ENCODE data around the gene OVCH2.

The OVCH2 gene

GRCh38 chr11:7655253-7656217, 50.7 kb downstream of the OVCH2 start:
- peak overlapping the region; percentile 22 for H4K91ac ChIP-seq (ENCODE audit: low read length)
- H3K79me1 ChIP-seq (replicated peaks; ENCODE audit: low read length, poor library complexity, severe bottlenecking) = no peaks in the 10 kb centered on the region
- no peaks in the 10 kb centered on the region for H3K27me3 ChIP-seq (ENCODE audit: control insufficient read depth in 1 of 2, insufficient read depth in 1 of 2, low read length in 2 of 2)
- 78% methylated on average over 11 of the region's 14 CpGs for WGBS
- H3K4me3 ChIP-seq (ENCODE audit: insufficient read depth in 1 of 2, low read depth in 1 of 2, low read length in 2 of 2) = peak overlapping the region in 1 of 2 experiments; percentile 4
- H3K36me3 ChIP-seq (ENCODE audit: control insufficient read depth in 1 of 2, insufficient read depth in 2 of 2, low read depth in 1 of 2, low read length in 2 of 2) = peaks cover 6 to 45% of the 10 kb centered on the region in 2 experiments
- no peak overlapping the region for H3K14ac ChIP-seq (ENCODE audit: low read length in 2 of 2)
- no peak overlapping the region for H4K8ac ChIP-seq (ENCODE audit: low read length)
- no peak overlapping the region for H2BK12ac ChIP-seq (ENCODE audit: low read length in 2 of 2)
- no peak overlapping the region for H3K4ac ChIP-seq (ENCODE audit: low read depth in 1 of 2, low read length in 2 of 2)
- no peak overlapping the region for H3K27ac ChIP-seq (ENCODE audit: low read length, poor library complexity, severe bottlenecking)
- no peaks in the 10 kb centered on the region for H3K9me3 ChIP-seq (ENCODE audit: control insufficient read depth, low read length)
- no peak overlapping the region for H3K4me2 ChIP-seq (ENCODE audit: low read length, poor library complexity, severe bottlenecking)
- H3K9ac ChIP-seq (ENCODE audit: low read length) = no peak overlapping the region
- H2AK5ac ChIP-seq (ENCODE audit: low read length, severe bottlenecking) = no peak overlapping the region
- no peak overlapping the region for H2BK5ac ChIP-seq (ENCODE audit: low read depth, low read length, poor library complexity, severe bottlenecking)
- no peak for DNase-seq
- H2AFZ ChIP-seq (ENCODE audit: low read depth, low read length) = no peak overlapping the region
- no peak overlapping the region for H3K18ac ChIP-seq (ENCODE audit: low read depth in 1 of 2, low read length in 2 of 2)
- no peak overlapping the region for H2BK120ac ChIP-seq (ENCODE audit: low read depth, low read length)
- no peaks in the 10 kb centered on the region for H3K4me1 ChIP-seq (ENCODE audit: control insufficient read depth, insufficient read depth, low read depth, low read length)
- no peak overlapping the region for H3K23ac ChIP-seq (ENCODE audit: low read length in 2 of 2)
- no peak overlapping the region for H2BK15ac ChIP-seq (ENCODE audit: low read depth, poor library complexity, severe bottlenecking)

DNA sequence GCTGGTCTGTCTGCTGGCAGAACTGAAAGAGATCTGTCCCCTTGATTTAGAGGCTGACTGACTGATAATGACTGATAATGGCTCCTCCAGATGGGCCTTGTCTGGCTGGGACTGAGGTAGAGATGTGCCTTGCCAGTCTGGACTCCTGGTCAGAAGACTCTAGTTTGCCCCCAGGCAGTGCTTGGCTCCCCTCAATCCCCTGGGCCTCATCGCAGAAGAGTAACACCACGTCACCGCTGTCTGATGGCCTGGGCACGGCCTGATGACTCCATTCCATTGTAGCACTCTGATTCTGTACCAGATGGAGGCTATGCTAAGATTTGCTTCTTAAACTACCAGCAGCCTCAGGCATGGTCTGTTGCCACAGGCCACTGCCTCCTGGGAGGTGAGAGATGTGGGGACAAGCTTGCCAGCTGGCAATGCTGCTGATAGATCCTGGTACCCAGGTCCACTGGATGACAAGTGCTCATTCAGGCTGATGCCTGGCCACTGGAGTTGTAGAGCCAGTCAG, 52.0 kb downstream of the OVCH2 start:
- H3K4me3 ChIP-seq (ENCODE audit: insufficient read depth in 1 of 2, low read depth in 1 of 2, low read length in 2 of 2) = no peak overlapping the region
- DNase-seq = no peak
- no peak overlapping the region for H2BK15ac ChIP-seq (ENCODE audit: low read depth, poor library complexity, severe bottlenecking)
- H3K27ac ChIP-seq (ENCODE audit: low read length, poor library complexity, severe bottlenecking) = no peak overlapping the region
- no peaks in the 10 kb centered on the region for H3K79me1 ChIP-seq (replicated peaks; ENCODE audit: low read length, poor library complexity, severe bottlenecking)
- peaks cover 6 to 58% of the 10 kb centered on the region in 2 experiments for H3K36me3 ChIP-seq (ENCODE audit: control insufficient read depth in 1 of 2, insufficient read depth in 2 of 2, low read depth in 1 of 2, low read length in 2 of 2)
- no peak overlapping the region for H2BK5ac ChIP-seq (ENCODE audit: low read depth, low read length, poor library complexity, severe bottlenecking)
- H2AK5ac ChIP-seq (ENCODE audit: low read length, severe bottlenecking) = no peak overlapping the region
- WGBS = 99% methylated on average over 4 of the region's 4 CpGs
- no peak overlapping the region for H2AFZ ChIP-seq (ENCODE audit: low read depth, low read length)
- H4K91ac ChIP-seq (ENCODE audit: low read length) = no peak overlapping the region
- H3K4me2 ChIP-seq (ENCODE audit: low read length, poor library complexity, severe bottlenecking) = no peak overlapping the region
- no peak overlapping the region for H2BK120ac ChIP-seq (ENCODE audit: low read depth, low read length)
- H2BK12ac ChIP-seq (ENCODE audit: low read length in 2 of 2) = no peak overlapping the region
- no peaks in the 10 kb centered on the region for H3K9me3 ChIP-seq (ENCODE audit: control insufficient read depth, low read length)
- H3K4ac ChIP-seq (ENCODE audit: low read depth in 1 of 2, low read length in 2 of 2) = no peak overlapping the region
- H3K4me1 ChIP-seq (ENCODE audit: control insufficient read depth, insufficient read depth, low read depth, low read length) = no peaks in the 10 kb centered on the region
- H3K27me3 ChIP-seq (ENCODE audit: control insufficient read depth in 1 of 2, insufficient read depth in 1 of 2, low read length in 2 of 2) = no peaks in the 10 kb centered on the region
- H3K14ac ChIP-seq (ENCODE audit: low read length in 2 of 2) = no peak overlapping the region
- no peak overlapping the region for H3K23ac ChIP-seq (ENCODE audit: low read length in 2 of 2)
- no peak overlapping the region for H4K8ac ChIP-seq (ENCODE audit: low read length)
- no peak overlapping the region for H3K9ac ChIP-seq (ENCODE audit: low read length)
- H3K18ac ChIP-seq (ENCODE audit: low read depth in 1 of 2, low read length in 2 of 2) = no peak overlapping the region

- no peak overlapping the region for H3K14ac ChIP-seq (ENCODE audit: low read length in 2 of 2)
- no peaks in the 10 kb centered on the region for H3K4me1 ChIP-seq (ENCODE audit: control insufficient read depth, insufficient read depth, low read depth, low read length)
- no peak overlapping the region for H3K27ac ChIP-seq (ENCODE audit: low read length, poor library complexity, severe bottlenecking)
- H3K9me3 ChIP-seq (ENCODE audit: control insufficient read depth, low read length) = no peaks in the 10 kb centered on the region
- no peak overlapping the region for H3K4me2 ChIP-seq (ENCODE audit: low read length, poor library complexity, severe bottlenecking)
- WGBS = 96% methylated on average over 9 of the region's 9 CpGs
- no peak overlapping the region for H3K23ac ChIP-seq (ENCODE audit: low read length in 2 of 2)
- DNase-seq = no peak
- no peak overlapping the region for H2BK15ac ChIP-seq (ENCODE audit: low read depth, poor library complexity, severe bottlenecking)
- H2AFZ ChIP-seq (ENCODE audit: low read depth, low read length) = no peak overlapping the region
- H3K9ac ChIP-seq (ENCODE audit: low read length) = no peak overlapping the region
- H3K4ac ChIP-seq (ENCODE audit: low read depth in 1 of 2, low read length in 2 of 2) = no peak overlapping the region
- H3K36me3 ChIP-seq (ENCODE audit: control insufficient read depth in 1 of 2, insufficient read depth in 2 of 2, low read depth in 1 of 2, low read length in 2 of 2) = peaks cover 6 to 67% of the 10 kb centered on the region in 2 experiments
- no peak overlapping the region for H4K91ac ChIP-seq (ENCODE audit: low read length)
- H3K27me3 ChIP-seq (ENCODE audit: control insufficient read depth in 1 of 2, insufficient read depth in 1 of 2, low read length in 2 of 2) = no peaks in the 10 kb centered on the region
- H2BK5ac ChIP-seq (ENCODE audit: low read depth, low read length, poor library complexity, severe bottlenecking) = no peak overlapping the region
- H3K79me1 ChIP-seq (replicated peaks; ENCODE audit: low read length, poor library complexity, severe bottlenecking) = no peaks in the 10 kb centered on the region
- no peak overlapping the region for H3K18ac ChIP-seq (ENCODE audit: low read depth in 1 of 2, low read length in 2 of 2)
- no peak overlapping the region for H2BK120ac ChIP-seq (ENCODE audit: low read depth, low read length)
- no peak overlapping the region for H2BK12ac ChIP-seq (ENCODE audit: low read length in 2 of 2)
- H2AK5ac ChIP-seq (ENCODE audit: low read length, severe bottlenecking) = no peak overlapping the region
- no peak overlapping the region for H4K8ac ChIP-seq (ENCODE audit: low read length)
- no peak overlapping the region for H3K4me3 ChIP-seq (ENCODE audit: insufficient read depth in 1 of 2, low read depth in 1 of 2, low read length in 2 of 2)
Observed at GRCh38 chr11:7651700-7652099, 54.6 kb downstream of the OVCH2 start.

DNA sequence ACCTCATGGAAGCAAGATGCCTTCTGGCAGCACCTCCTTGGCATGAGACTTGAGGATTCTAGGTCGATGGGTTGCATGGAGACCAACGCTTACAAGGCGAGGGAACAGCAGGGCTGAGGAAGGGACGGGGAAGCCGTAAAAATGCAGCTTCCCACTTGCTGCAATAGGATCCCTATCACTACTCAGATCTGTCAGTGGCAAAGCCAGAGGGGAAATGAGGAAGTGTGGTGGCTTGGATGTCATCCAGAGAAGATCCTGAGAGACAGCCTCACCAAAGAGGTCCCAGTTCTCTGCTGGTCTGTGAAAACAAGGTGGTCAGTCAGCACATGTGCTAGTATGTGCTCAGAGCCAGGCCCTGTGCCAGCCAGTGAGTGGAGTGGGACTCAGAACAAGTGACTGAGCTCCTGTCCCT, 55.1 kb downstream of the OVCH2 start:
- WGBS = 74% methylated on average over 5 of the region's 5 CpGs
- Histone ChIP-seq H3K18ac (ENCODE audit: low read depth in 1 of 2, low read length in 2 of 2) (no peak overlapping the region), H2BK12ac (ENCODE audit: low read length in 2 of 2) (no peak overlapping the region)

More for the DNA sequence above, 55.1 kb downstream of the OVCH2 start:
- no peak overlapping the region for H3K23ac ChIP-seq (ENCODE audit: low read length in 2 of 2)
- H3K36me3 ChIP-seq (ENCODE audit: control insufficient read depth in 1 of 2, insufficient read depth in 2 of 2, low read depth in 1 of 2, low read length in 2 of 2) = peaks cover 6 to 67% of the 10 kb centered on the region in 2 experiments
- H3K14ac ChIP-seq (ENCODE audit: low read length in 2 of 2) = no peak overlapping the region
- H2BK5ac ChIP-seq (ENCODE audit: low read depth, low read length, poor library complexity, severe bottlenecking) = no peak overlapping the region
- H2BK15ac ChIP-seq (ENCODE audit: low read depth, poor library complexity, severe bottlenecking) = no peak overlapping the region
- H3K27ac ChIP-seq (ENCODE audit: low read length, poor library complexity, severe bottlenecking) = no peak overlapping the region
- no peak overlapping the region for H4K91ac ChIP-seq (ENCODE audit: low read length)
- H3K4me3 ChIP-seq (ENCODE audit: insufficient read depth in 1 of 2, low read depth in 1 of 2, low read length in 2 of 2) = no peak overlapping the region
- no peak overlapping the region for H3K9ac ChIP-seq (ENCODE audit: low read length)
- no peak overlapping the region for H4K8ac ChIP-seq (ENCODE audit: low read length)
- no peak overlapping the region for H2AK5ac ChIP-seq (ENCODE audit: low read length, severe bottlenecking)
- no peaks in the 10 kb centered on the region for H3K4me1 ChIP-seq (ENCODE audit: control insufficient read depth, insufficient read depth, low read depth, low read length)
- H3K9me3 ChIP-seq (ENCODE audit: control insufficient read depth, low read length) = no peaks in the 10 kb centered on the region
- no peak for DNase-seq
- no peaks in the 10 kb centered on the region for H3K79me1 ChIP-seq (replicated peaks; ENCODE audit: low read length, poor library complexity, severe bottlenecking)
- no peak overlapping the region for H2BK120ac ChIP-seq (ENCODE audit: low read depth, low read length)
- no peaks in the 10 kb centered on the region for H3K27me3 ChIP-seq (ENCODE audit: control insufficient read depth in 1 of 2, insufficient read depth in 1 of 2, low read length in 2 of 2)
- no peak overlapping the region for H2AFZ ChIP-seq (ENCODE audit: low read depth, low read length)
- no peak overlapping the region for H3K4me2 ChIP-seq (ENCODE audit: low read length, poor library complexity, severe bottlenecking)
- H3K4ac ChIP-seq (ENCODE audit: low read depth in 1 of 2, low read length in 2 of 2) = no peak overlapping the region
